NCI-H748 treated with DMSO at 0.1 percent for 48 hours (cell line): Measurements from ENCODE around the gene KANK2.
"Not testable (repeated sequence)": the region's sequence is repeated elsewhere in the genome, so short reads cannot be mapped to it uniquely, and the experiment has no call there.

ENCODE experiments used
- DNase-seq: peaks from one replicate; lab custom pipeline; 2025; lab: John Stamatoyannopoulos, UW

Gene KANK2

DNA sequence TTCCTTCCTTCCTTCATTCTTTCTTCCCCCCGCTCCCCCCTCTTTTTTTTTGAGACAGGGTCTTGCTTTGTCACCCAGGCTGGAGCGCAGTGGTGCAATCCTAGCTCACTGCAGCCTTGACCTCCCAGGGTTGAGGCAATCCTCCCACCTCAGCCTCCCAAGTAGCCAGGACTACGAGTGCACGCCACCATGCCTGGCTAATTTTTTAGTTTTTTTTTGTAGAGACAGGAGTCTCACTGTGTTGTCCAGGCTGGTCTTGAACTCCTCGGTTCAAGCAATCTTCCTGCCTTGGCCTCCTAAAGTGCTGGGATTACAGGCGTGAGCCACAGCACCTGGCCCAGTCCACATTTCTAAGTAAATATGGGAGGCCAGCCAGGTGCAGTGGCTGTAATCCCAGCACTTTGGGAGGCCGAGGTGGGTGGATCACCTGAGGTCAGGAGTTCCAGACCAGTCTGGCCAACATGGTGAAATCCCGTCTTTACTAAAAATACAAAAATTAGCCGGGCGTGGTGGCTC is 57.3 kb downstream of the KANK2 start:
- DNase-seq = not testable (repeated sequence)

DNA sequence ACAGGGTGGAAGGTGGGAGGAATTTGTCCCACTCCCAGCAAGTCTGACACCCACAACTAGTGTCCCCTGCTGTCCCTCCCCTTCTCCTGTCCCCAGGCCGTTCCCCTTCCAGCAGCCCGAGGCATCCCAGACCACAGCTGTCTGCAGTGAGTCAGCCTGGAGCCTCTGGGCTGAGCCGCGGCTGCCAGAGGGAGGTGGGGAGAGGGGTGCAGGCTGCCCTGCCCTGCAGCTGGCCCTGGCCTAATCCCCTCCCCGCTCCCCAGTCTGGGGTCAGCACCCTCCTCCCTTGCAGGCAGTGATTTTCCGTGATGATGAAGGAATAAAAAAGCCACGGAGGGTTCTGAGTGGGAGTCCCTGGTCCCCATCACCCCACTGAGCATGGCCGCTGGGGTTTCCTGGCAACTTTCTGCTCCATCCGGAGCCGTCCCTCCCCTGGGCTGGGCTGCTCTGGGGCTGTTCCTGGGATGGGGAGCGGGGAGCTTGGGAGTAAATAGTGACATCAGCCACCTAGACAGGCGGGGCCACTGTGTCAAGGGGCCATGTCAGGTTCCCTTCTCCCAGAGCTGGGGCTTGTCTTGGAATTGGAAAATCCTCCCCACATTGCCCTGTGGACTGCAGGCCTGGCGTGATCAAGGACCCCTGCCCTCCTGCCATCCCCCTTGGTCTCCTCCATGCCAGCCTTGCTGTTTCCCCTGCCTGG is 58.6 kb downstream of the KANK2 start:
- no peak for DNase-seq

DNA sequence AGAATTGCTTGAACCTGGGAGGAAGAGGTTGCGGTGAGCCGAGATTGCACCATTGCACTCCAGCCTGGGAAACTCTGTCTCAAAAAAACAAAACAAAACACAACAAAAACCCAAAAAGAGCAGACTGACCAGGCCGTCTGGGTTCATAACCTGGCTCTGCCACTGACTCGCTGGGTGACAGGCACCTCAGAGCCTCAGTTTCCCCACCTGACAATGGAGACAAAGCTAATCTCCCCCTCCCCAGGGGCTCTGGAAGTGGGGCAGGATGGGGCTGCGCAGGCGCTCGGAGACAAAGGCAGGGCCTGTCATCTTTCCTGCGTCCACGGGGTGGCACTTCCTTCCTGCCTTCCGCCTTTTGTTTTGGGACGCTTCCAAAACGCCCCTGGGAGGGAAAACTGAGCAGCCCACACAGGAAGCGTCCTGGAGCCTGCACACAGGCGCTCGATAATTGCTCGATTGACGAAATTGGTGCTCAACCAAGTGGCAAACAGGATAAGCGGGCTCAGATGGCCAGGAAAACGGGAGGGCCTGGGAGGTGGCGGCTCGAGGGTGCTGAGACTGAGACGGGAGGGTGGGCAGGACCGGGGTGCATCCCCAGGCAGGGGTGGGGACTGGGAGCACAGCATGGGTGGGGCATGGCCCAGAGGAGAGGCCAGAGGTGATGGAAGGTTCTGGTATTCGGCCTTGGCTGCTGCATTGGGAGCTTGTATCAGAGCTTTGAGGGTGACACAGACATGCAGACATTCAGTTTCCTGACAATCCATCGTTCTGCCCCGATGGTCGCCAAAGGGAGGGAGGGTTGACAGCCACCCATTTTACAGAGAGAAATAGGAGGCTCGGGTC is 59.6 kb downstream of the KANK2 start:
- peak; percentile 51 for DNase-seq

DNA sequence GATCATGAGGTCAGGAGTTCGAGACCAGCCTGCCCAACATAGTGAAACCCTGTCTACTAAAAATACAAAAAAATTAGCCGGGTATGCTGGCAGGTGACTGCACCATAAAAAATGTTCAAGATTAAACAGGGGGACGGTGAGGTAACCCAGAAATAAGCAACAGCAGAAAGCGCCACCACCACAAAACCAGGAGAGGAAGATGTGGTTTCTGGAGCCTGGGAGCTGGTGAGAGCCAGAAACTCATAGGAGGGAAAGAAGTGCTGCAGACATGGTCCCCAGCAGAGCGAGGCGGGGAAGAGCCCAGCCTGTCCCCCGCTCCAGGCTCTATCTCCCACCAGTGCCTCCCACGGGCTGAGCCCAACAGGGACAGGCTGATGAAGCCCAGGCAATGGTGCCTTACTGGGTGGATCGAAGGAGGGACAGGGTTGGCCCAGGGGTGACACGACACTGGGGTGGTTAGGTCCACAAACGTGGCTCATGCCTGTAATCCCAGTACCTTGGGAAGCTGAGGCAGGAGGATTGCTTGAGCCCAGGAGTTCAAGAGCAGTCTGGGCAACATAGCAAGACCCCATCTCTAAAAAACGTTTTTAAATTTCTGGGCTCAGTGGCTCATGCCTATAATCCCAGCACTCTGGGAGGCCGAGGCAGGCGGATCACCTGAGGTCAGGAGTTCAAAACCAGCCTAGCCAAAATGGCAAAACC is 60.8 kb downstream of the KANK2 start:
- no peak for DNase-seq

GRCh38 chr19:11131471-11131870 is 65.9 kb downstream of the KANK2 start:
- no peak for DNase-seq

- DNase-seq = peak; percentile 24
Observed at GRCh38 chr19:11130824-11131455, 66.4 kb downstream of the KANK2 start.

DNA sequence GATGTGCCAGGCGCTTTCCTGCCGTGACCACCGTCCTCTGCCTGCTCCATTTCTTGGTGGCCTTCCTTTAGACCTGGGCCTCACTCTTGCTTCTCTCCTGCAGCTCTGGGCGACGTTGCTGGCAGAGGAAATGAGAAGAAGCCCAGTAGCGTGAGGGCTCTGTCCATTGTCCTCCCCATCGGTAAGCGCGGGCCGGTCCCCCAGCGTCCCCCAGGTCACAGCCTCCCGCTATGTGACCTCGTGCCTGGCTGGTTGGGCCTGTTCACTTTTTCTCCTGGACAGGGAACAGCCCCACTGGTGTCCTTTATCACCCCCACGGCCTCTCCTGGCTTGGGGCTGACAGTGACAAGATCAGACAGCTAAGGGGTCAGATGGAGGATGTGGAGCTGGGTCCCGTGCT is 69.4 kb downstream of the KANK2 start:
- DNase-seq = no peak

DNA sequence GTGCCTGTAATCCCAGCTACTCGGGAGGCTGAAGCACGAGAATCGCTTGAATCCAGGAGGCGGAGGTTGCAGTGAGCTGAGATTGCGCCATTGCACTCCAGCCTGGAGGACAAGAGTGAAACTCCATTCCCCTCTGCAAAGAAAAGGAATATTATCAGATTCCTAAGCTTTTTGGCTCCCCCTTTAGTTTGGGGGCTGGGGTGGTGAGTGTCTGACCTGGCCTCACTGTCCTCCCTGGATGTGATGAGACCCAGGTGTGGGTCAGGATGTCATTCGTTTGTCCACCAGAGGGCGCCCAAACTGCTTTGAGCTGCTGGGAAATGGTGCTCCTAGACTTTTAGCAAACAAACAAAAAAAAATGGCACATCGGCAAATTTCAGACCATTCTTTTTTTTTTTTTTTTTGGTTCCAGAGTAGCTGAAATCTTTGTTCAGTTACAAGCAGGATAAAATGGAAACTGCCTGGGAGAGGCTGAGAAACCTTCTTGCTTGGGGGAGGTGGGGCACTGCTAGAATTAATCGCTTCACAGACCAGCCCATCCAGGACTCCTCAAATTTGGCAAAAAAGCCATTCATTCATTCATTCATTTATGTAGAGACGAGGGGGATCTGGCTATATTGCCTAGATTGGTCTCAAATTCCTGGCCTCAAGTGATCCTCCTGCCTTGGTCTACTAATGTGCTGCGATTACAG is 71.2 kb downstream of the KANK2 start:
- DNase-seq = peak; percentile 8

GRCh38 chr19:11124157-11124556 is 73.2 kb downstream of the KANK2 start:
- not testable (repeated sequence) for DNase-seq

GRCh38 chr19:11123114-11123513 is 74.2 kb downstream of the KANK2 start:
- DNase-seq = no peak

DNA sequence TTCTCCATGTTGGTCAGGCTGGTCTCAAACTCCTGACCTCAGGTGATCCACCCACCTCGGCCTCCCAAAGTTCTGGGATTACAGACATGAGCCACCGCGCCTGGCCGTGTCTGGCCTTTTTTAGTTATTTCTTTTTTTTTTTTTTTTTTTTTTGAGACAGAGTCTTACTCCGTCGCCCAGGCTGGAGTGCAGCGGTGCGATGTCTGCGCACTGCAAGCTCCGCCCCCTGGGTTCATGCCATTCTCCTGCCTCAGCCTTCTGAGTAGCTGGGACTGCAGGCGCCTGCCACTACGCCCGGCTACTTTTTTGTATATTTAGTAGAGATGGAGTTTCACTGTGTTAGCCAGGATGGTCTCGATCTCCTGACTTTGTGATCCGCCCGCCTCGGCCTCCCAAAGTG is 75.4 kb downstream of the KANK2 start:
- not testable (repeated sequence) for DNase-seq

DNA sequence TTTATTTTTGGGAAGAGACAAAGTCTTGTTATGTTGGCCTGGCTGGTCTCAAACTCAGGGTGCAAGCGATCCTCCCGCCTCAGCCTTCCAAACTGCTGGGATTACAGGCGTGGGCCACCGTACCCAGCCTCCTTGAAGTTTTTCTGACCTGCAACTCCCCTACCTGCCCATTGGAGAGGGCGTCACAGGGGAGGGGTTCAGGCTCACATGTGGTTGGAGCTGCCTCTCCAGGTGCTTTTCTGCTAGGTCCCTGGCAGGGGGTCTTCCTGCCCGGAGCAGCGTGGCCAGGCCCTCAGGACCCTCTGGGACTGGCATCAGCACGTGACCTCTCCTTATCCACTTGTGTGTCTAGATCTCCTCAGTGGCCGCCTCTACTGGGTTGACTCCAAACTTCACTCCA is 80.8 kb downstream of the KANK2 start:
- DNase-seq = no peak

DNA sequence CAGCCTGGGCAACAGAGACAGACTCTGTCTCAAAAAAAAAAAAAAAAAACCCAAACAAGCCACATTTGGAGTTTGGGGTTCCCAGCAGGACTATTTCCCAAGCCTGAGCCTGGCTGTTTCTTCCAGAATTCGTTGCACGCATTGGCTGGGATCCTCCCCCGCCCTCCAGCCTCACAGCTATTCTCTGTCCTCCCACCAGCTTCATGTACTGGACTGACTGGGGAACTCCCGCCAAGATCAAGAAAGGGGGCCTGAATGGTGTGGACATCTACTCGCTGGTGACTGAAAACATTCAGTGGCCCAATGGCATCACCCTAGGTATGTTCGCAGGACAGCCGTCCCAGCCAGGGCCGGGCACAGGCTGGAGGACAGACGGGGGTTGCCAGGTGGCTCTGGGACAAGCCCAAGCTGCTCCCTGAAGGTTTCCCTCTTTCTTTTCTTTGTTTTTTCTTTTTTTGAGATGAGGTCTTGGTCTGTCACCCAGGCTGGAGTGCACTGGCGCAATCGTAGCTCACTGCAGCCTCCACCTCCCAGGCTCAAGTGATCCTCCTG is 81.4 kb downstream of the KANK2 start:
- DNase-seq = no peak

- DNase-seq = no peak
Observed at GRCh38 chr19:11115042-11115441, 82.3 kb downstream of the KANK2 start.
